Left hindlimb (tissue), 1 donor: Measurements from ENCODE around the gene TRIM6.
"Not testable (repeated sequence)": the region's sequence is repeated elsewhere in the genome, so short reads cannot be mapped to it uniquely, and the experiment has no call there.

ENCODE experiments used
- DNase-seq: peaks from one replicate; pipeline ENCODE4 v3.0.0-alpha.2; 2018

The TRIM6 gene

GRCh38 chr11:5605849-5606248, 9.4 kb downstream of the TRIM6 start:
- no peak for DNase-seq

- DNase-seq = no peak
These were observed 12.4 kb downstream of the TRIM6 start for GRCh38 chr11:5608808-5609207.

- no peak for DNase-seq
These were observed 14.0 kb downstream of the TRIM6 start for GRCh38 chr11:5610446-5610845.

- no peak for DNase-seq
These were observed 15.2 kb downstream of the TRIM6 start for GRCh38 chr11:5611627-5612026.

DNA sequence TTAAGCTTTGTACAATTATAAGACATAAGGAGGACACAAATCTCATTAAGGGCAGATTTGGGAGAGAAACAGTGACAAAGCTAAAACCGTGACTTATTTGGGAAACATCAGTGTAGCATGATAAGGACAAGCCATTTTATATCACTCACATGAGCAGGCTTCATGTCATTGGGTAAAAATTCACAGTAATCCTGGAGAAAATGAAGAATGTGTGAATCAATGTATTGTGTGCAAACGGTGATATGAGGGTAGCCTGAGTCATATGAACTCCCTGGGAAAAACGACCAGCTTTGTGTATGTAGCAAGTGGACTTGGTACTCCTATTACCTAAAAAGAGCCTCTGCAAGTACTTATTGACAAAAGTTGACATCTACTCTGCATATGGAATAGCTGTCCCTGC, 22.4 kb downstream of the TRIM6 start:
- DNase-seq = no peak

DNA sequence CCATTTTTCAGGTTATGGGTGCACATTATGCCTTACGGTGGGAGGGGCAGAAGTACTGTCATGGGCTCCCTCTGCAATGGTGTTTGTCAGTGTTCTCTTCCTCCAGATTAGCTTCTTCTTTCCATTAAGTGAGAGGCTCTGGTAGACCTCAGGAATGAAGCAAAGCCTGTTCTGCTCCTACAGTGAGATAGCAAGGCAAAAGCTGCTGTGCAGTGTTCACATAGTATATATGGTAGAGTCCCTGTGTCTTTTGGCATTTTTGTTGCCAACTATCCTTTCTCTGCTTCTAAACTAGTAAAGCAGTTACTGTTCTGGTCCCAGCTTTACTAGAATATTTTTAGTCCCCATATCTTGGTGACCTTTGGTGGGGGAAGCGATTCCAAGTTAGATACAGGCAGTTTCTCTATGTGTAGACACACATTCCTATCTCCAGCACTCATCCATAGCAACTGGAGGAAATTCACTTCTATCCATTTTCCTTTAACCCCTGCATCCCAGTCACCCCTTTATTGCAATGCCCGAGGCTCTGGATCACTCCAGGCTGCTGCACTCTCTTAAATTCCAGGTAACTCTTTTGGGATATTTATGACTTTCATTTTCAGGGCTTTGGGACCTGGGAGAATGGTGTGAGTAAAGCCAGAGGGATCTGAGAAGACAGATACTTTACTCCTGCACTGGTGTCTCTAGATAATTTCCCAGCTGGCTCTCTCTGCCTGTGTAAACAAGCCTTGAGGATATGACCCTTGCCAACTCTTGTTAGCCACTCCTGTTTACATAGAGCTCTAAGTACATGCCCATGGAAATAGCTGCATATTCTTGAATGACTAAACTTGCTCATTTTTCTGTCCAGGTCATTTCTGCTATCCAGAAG, 24.4 kb downstream of the TRIM6 start:
- no peak for DNase-seq

GRCh38 chr11:5621580-5621979, 25.1 kb downstream of the TRIM6 start:
- no peak for DNase-seq

DNA sequence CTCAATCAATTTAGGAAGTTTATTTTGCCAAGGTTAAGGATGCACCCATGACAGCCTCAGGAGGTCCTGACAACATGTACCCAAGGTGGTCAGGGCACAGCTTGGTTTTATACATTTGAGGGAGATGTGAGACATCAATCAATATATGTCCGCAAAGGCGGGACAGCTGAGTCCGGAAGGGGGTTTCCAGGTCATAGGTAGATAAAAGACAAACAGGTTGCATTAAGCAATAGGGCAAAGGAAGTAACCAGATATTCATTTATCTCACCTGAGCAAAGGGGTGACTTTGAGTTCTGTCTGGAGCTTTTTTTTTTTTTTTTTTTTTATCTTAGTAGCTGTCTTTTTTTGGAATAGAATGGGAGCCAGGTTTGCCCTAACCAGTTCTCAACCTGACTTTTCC, 26.4 kb downstream of the TRIM6 start:
- no peak for DNase-seq

GRCh38 chr11:5624489-5625279, 28.2 kb downstream of the TRIM6 start, which contains the start of gene TRIM34:
TRIM34 (plus strand) TSS chr11:5625001; CDS start chr11:5632332, 7,331 bp downstream.
- DNase-seq = peak; percentile 68

DNA sequence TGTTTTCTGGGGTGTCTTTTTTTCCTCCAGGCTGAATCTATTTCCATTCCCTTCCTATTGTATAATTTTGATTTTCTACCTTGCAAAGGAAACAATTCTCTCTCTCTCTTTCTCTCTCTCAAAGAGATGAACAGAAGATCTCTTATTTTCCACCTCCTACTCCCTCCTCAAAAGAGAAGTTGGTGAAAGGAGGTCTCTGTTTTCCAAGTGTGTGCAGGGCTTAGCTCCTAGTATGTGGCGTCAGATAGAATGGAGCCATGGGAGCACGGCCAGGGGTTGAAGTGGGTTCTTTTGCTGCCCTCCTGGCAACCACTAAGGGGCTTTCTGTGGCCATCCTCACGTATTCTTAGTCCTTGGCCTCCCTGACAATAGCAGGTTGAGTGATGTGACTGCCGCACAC, 28.8 kb downstream of the TRIM6 start:
- DNase-seq = no peak

DNA sequence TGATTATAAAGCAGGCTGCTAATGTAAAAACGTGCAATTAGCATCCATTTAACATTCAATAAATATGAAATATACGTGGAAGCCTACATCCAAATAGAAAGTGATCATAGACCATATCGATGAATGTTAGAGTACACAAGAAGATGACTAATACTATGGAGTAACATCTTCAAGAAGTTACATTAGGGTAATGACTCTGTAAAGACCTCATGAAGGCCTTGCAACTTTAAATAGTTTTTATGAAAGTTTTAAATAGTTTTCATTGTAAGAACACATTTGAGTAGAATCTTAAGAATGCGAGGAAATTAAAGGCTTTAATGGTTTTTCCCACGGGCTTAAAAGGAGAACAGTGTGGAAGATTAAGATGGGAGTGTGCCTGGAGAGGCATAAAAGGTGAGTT, 29.8 kb downstream of the TRIM6 start:
- DNase-seq = no peak

GRCh38 chr11:5631417-5631816, 35.0 kb downstream of the TRIM6 start:
- no peak for DNase-seq

- DNase-seq = no peak
These were observed 35.7 kb downstream of the TRIM6 start for GRCh38 chr11:5631969-5632635.

- DNase-seq = no peak
These were observed 43.5 kb downstream of the TRIM6 start for GRCh38 chr11:5639953-5640352.

- DNase-seq = no peak
These were observed 47.1 kb downstream of the TRIM6 start for GRCh38 chr11:5643585-5643984.

- no peak for DNase-seq
These were observed 49.7 kb downstream of the TRIM6 start for GRCh38 chr11:5646139-5646538.

GRCh38 chr11:5655474-5655873, 59.0 kb downstream of the TRIM6 start:
- no peak for DNase-seq

DNA sequence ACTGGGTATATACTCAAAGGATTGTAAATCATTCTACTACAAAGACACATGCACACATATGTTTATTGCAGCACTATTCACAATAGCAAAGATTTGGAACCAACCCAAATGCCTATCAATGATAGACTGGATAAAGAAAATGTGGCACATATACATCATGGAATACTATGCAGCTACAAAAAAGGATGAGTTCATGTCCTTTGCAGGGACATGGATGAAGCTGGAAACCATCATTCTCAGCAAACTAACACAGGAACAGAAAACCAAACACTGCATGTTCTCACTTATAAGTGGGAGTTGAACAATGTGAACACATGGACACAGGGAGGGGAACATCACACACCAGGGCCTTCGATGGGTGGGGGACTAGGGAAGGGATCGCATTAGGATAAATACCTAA, 60.5 kb downstream of the TRIM6 start:
- DNase-seq = not testable (repeated sequence)

DNA sequence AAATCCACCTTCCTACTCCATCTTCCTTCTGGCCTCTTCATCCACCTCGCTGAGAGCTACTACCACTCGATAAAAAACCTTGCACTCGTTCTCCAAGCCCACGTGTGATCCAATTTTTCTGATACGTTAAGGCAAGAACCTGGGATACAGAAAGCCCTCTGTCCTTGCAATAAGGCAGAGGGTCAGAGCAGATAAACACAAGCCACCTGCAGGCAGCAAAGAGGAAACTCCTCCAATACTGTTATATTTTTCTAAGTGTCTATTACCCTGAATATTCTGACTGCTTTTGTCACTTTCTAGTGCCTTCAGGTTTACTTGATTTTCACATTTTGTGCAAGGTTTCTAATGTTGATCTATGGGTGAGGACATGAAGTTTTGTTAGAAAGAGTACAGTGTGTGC, 61.9 kb downstream of the TRIM6 start:
- DNase-seq = no peak
